GM18861 (cell line): ENCODE data around the gene BTRC.
"Not testable (repeated sequence)": the region's sequence is repeated elsewhere in the genome, so short reads cannot be mapped to it uniquely, and the experiment has no call there.

ENCODE experiments used
- ATAC-seq: cut with Tn5 transposase; IDR thresholded peaks from one replicate; pipeline ENCODE4 v1.9.1; 2021; ENCODE audit not compliant: unreplicated experiment

BTRC gene

GRCh38 chr10:101385866-101386658 is 32.1 kb downstream of the BTRC start:
- ATAC-seq = no peak

- ATAC-seq = no peak
Observed at GRCh38 chr10:101386659-101387259, 32.8 kb downstream of the BTRC start.

GRCh38 chr10:101388676-101389276 is 34.8 kb downstream of the BTRC start:
- no peak for ATAC-seq

GRCh38 chr10:101389532-101389931 is 35.6 kb downstream of the BTRC start:
- not testable (repeated sequence) for ATAC-seq

GRCh38 chr10:101389986-101390531 is 36.1 kb downstream of the BTRC start:
- no peak for ATAC-seq

GRCh38 chr10:101393378-101393777 is 39.4 kb downstream of the BTRC start:
- no peak for ATAC-seq

- no peak for ATAC-seq
Observed at GRCh38 chr10:101394524-101395133, 40.7 kb downstream of the BTRC start.

GRCh38 chr10:101397140-101397539 is 43.2 kb downstream of the BTRC start:
- no peak for ATAC-seq

GRCh38 chr10:101400585-101400984 is 46.6 kb downstream of the BTRC start:
- ATAC-seq = no peak

GRCh38 chr10:101402711-101403110 is 48.7 kb downstream of the BTRC start:
- no peak for ATAC-seq

GRCh38 chr10:101403161-101403560 is 49.2 kb downstream of the BTRC start:
- ATAC-seq = no peak

- no peak for ATAC-seq
Observed at GRCh38 chr10:101405001-101405400, 51.0 kb downstream of the BTRC start.

GRCh38 chr10:101411598-101411997 is 57.6 kb downstream of the BTRC start:
- ATAC-seq = no peak

GRCh38 chr10:101414034-101414433 is 60.1 kb downstream of the BTRC start:
- no peak for ATAC-seq

GRCh38 chr10:101415884-101416283 is 61.9 kb downstream of the BTRC start:
- ATAC-seq = no peak

GRCh38 chr10:101421967-101422366 is 68.0 kb downstream of the BTRC start:
- not testable (repeated sequence) for ATAC-seq

GRCh38 chr10:101425535-101425934 is 71.6 kb downstream of the BTRC start:
- no peak for ATAC-seq

- no peak for ATAC-seq
Observed at GRCh38 chr10:101428036-101428435, 74.1 kb downstream of the BTRC start.

- no peak for ATAC-seq
Observed at GRCh38 chr10:101429423-101429822, 75.5 kb downstream of the BTRC start.

GRCh38 chr10:101436302-101436701 is 82.3 kb downstream of the BTRC start:
- no peak for ATAC-seq

- ATAC-seq = no peak
Observed at GRCh38 chr10:101438881-101439391, 85.0 kb downstream of the BTRC start.
